Putamen (tissue), 1 donor: ENCODE measurements around the gene MT1H.

ENCODE experiments used
- DNase-seq: peaks from one replicate; pipeline ENCODE4 v3.0.0-alpha.2; 2016; ENCODE audit warnings: low spot score

MT1H gene

GRCh38 chr16:56636616-56637413 lies 32.8 kb upstream of the MT1H start:
- DNase-seq = no peak

- DNase-seq = no peak
Measured at GRCh38 chr16:56637814-56638750, 31.5 kb upstream of the MT1H start, which contains the start of gene MT1A. TSS of gene MT1A (plus strand) at chr16:56638666. CDS start at chr16:56638739, 73 bp downstream.

- no peak for DNase-seq
Measured at GRCh38 chr16:56639045-56639444, 30.6 kb upstream of the MT1H start.

- DNase-seq = no peak
Measured at GRCh38 chr16:56640076-56640475, 29.5 kb upstream of the MT1H start.

- DNase-seq = no peak
Measured at GRCh38 chr16:56641166-56641565, 28.4 kb upstream of the MT1H start.

- no peak for DNase-seq
Measured at GRCh38 chr16:56643080-56643778, 26.4 kb upstream of the MT1H start.

- DNase-seq = no peak
Measured at GRCh38 chr16:56643833-56644232, 25.8 kb upstream of the MT1H start.

GRCh38 chr16:56645311-56645710 lies 24.3 kb upstream of the MT1H start:
- DNase-seq = no peak

- DNase-seq = no peak
Measured at GRCh38 chr16:56645838-56646237, 23.8 kb upstream of the MT1H start.

GRCh38 chr16:56647641-56648431 lies 21.8 kb upstream of the MT1H start:
- DNase-seq = no peak

GRCh38 chr16:56649271-56649670 lies 20.3 kb upstream of the MT1H start:
- no peak for DNase-seq

- DNase-seq = no peak
Measured at GRCh38 chr16:56649820-56650219, 19.8 kb upstream of the MT1H start.

- no peak for DNase-seq
Measured at GRCh38 chr16:56651586-56651985, 18.0 kb upstream of the MT1H start, which contains the start of gene MT1B. TSS of gene MT1B (plus strand) at chr16:56651886. CDS start at chr16:56651954, 68 bp downstream.

GRCh38 chr16:56652600-56652999 lies 17.0 kb upstream of the MT1H start:
- DNase-seq = no peak

GRCh38 chr16:56653218-56653617 lies 16.4 kb upstream of the MT1H start:
- no peak for DNase-seq

- DNase-seq = no peak
Measured at GRCh38 chr16:56657555-56658326, 11.9 kb upstream of the MT1H start, which contains the start of gene MT1F. TSS of gene MT1F (plus strand) at chr16:56657959. CDS start at chr16:56658059, 100 bp downstream.

GRCh38 chr16:56658327-56658875 lies 11.2 kb upstream of the MT1H start:
- DNase-seq = no peak

- no peak for DNase-seq
Measured at GRCh38 chr16:56662357-56663354, 7.0 kb upstream of the MT1H start.

- DNase-seq = no peak
Measured at GRCh38 chr16:56664506-56664905, 5.1 kb upstream of the MT1H start.
